ENCODE measurements around the gene YARS1. TPM values are rescaled to one million over a fixed set of nuclear protein-coding genes. Genes with fewer than 3 reads are reported as not detected.

YARS1 gene
- total and polyA plus RNA-seq, 3 experiments from 2014 or later: 131 to 219 (median 205) TPM

- H3K27me3 ChIP-seq (ENCODE audit: insufficient read depth, low read length, poor library complexity, severe bottlenecking): no peaks in the 10 kb centered on the region
- Mint-ChIP-seq H3K36me3 (peaks cover 4 to 87% (median 22%) of the 10 kb centered on the region in 3 donors), H3K4me3 (no peak overlapping the region), H3K4me1 (no peaks in the 10 kb centered on the region), H3K9me3 (no peaks in the 10 kb centered on the region), H3K27ac (peak overlapping the region in 4 of 8 donors; percentile 48 to 66 (median 58)), H3K27me3 (no peaks in the 10 kb centered on the region)
- H3K27ac ChIP-seq (ENCODE audit: low read depth, low read length): no peak overlapping the region
- ChIA-PET POLR2A (no interaction called here), CTCF (interaction anchor here (1.6 kb wide), 1 partner anchor 11 kb away, joined by 5 read pairs; no protein-coding TSS in a partner anchor)
- no peaks in the 10 kb centered on the region for H3K9me3 ChIP-seq (ENCODE audit: low read length)
- H3K36me3 ChIP-seq (ENCODE audit: insufficient read depth, low read length): peaks cover 9% of the 10 kb centered on the region
- DNase-seq: no peak
- H3K4me3 ChIP-seq (ENCODE audit: low read length): no peak overlapping the region
- H3K4me1 ChIP-seq (ENCODE audit: insufficient read depth, low read length): no peaks in the 10 kb centered on the region
Observed at GRCh38 chr1:32860566-32860965, 43.4 kb upstream of the YARS1 start.

DNA sequence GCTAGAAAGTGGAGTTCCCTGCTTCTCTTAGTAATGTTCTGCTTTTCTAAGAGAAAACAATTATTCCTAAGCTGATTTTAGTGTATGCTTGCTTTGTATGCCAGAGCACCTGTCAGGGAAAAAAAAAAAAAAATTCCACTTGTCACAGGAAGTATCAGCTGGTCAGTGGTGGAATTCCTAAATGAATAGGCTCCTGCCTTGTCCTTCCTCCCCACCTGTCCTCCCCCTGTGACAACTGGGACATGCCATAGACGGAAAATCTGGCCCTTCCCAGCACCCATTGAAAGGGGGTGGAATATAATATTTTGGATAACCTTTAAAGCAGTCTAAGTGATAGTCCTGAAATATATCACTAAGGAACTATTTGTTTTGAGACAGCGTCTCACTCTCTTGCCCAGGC is 42.8 kb upstream of the YARS1 start:
- Mint-ChIP-seq H3K4me3 (no peak overlapping the region), H3K36me3 (peaks cover 4 to 93% (median 24%) of the 10 kb centered on the region in 3 donors), H3K27ac (peak overlapping the region in 1 of 8 donors; percentile 59), H3K9me3 (no peaks in the 10 kb centered on the region), H3K4me1 (no peaks in the 10 kb centered on the region), H3K27me3 (no peaks in the 10 kb centered on the region)
- ChIA-PET CTCF (interaction anchor here (1.3 to 1.6 kb wide), 2 partner anchors 12 to 147 kb away, joined by 5 read pairs; no protein-coding TSS in a partner anchor), POLR2A (no interaction called here)
- no peaks in the 10 kb centered on the region for H3K9me3 ChIP-seq (ENCODE audit: low read length)
- H3K27ac ChIP-seq (ENCODE audit: low read depth, low read length): no peak overlapping the region
- no peaks in the 10 kb centered on the region for H3K27me3 ChIP-seq (ENCODE audit: insufficient read depth, low read length, poor library complexity, severe bottlenecking)
- no peak overlapping the region for H3K4me3 ChIP-seq (ENCODE audit: low read length)
- no peaks in the 10 kb centered on the region for H3K4me1 ChIP-seq (ENCODE audit: insufficient read depth, low read length)
- DNase-seq: no peak
- H3K36me3 ChIP-seq (ENCODE audit: insufficient read depth, low read length): peaks cover 13% of the 10 kb centered on the region

DNA sequence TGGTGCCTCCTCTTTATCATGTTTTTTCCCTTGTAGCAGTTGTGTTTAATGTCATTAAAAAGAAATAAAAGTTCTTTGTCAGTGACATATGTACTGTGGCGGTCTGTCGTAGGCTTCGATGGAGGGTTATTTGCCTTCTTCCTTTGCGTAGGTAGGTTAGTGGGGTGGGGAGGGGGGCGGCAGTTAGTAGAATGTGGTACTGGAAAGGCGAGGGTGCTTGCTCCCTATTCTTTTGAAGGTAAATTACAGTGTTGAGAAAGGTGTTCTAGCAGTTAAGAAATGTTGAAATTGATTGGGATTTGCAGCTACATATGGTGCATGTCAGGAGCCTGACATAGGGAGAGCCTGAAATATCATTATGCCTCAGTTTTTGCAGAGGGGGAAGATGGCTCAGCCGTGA is 41.6 kb upstream of the YARS1 start:
- Mint-ChIP-seq H3K27me3 (no peaks in the 10 kb centered on the region), H3K27ac (peak overlapping the region in 1 of 8 donors; percentile 22), H3K4me1 (peaks cover 0 to 2% (median 0%) of the 10 kb centered on the region in 3 donors), H3K9me3 (no peaks in the 10 kb centered on the region), H3K36me3 (peaks cover 4 to 93% (median 23%) of the 10 kb centered on the region in 3 donors), H3K4me3 (no peak overlapping the region)
- Histone ChIP-seq H3K9me3 (ENCODE audit: low read length) (no peaks in the 10 kb centered on the region), H3K4me3 (ENCODE audit: low read length) (no peak overlapping the region), H3K27ac (ENCODE audit: low read depth, low read length) (no peak overlapping the region), H3K27me3 (ENCODE audit: insufficient read depth, low read length, poor library complexity, severe bottlenecking) (no peaks in the 10 kb centered on the region), H3K36me3 (ENCODE audit: insufficient read depth, low read length) (peaks cover 20% of the 10 kb centered on the region), H3K4me1 (ENCODE audit: insufficient read depth, low read length) (no peaks in the 10 kb centered on the region)
- DNase-seq: no peak
- ChIA-PET CTCF (no interaction called here), POLR2A (no interaction called here)

- Mint-ChIP-seq H3K4me3 (no peak overlapping the region), H3K36me3 (peaks cover 4 to 93% (median 25%) of the 10 kb centered on the region in 3 donors), H3K4me1 (peaks cover 0 to 2% (median 0%) of the 10 kb centered on the region in 3 donors), H3K27ac (peak overlapping the region in 1 of 8 donors; percentile 14), H3K27me3 (no peaks in the 10 kb centered on the region), H3K9me3 (no peaks in the 10 kb centered on the region)
- H3K4me1 ChIP-seq (ENCODE audit: insufficient read depth, low read length): no peaks in the 10 kb centered on the region
- no peaks in the 10 kb centered on the region for H3K9me3 ChIP-seq (ENCODE audit: low read length)
- peaks cover 20% of the 10 kb centered on the region for H3K36me3 ChIP-seq (ENCODE audit: insufficient read depth, low read length)
- H3K27ac ChIP-seq (ENCODE audit: low read depth, low read length): no peak overlapping the region
- ChIA-PET POLR2A (no interaction called here), CTCF (no interaction called here)
- H3K27me3 ChIP-seq (ENCODE audit: insufficient read depth, low read length, poor library complexity, severe bottlenecking): no peaks in the 10 kb centered on the region
- DNase-seq: no peak
- no peak overlapping the region for H3K4me3 ChIP-seq (ENCODE audit: low read length)
Observed at GRCh38 chr1:32858136-32858535, 41.0 kb upstream of the YARS1 start.

DNA sequence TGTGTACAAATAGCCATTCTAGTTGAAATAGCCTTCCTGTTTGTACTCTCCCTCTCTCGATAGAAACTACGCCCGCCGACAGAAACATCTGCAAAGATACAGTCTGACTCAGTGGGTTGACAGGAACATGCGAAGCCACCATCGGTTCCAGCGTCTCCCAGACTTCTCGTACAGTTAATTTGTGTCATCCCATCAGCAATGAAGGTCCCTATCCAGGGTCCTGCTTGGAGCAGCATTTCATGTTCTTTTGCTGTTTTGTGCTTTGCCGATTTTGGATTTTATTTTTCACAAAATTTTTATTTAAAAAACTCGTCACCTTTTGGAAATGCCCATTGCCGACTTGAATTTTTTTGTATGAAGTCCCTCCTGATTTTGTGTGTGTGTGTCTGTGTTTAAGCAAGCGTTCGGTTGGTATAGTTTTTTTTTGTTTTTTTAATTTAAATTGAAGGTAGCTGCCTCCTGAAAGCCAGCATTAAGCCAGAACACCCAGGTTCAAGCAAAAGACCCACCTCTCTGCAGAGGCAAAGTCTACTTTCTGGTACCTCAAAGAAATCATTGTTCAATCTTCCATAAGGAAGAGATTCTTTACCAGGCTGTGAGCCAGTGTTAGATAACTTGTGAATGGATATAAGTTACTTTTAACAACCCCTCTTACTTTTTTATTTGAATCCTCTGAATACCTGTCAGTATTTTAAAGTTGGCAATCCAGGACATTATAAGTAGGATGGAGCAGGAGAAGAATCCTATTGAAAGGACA is 38.9 kb upstream of the YARS1 start:
- ChIA-PET POLR2A (no interaction called here), CTCF (no interaction called here)
- Mint-ChIP-seq H3K4me3 (no peak overlapping the region), H3K9me3 (no peaks in the 10 kb centered on the region), H3K4me1 (peaks cover 0 to 7% (median 0%) of the 10 kb centered on the region in 3 donors), H3K36me3 (peaks cover 4 to 89% (median 22%) of the 10 kb centered on the region in 3 donors), H3K27me3 (no peaks in the 10 kb centered on the region), H3K27ac (peak overlapping the region in 2 of 8 donors; percentile 17 to 49)
- peaks cover 28% of the 10 kb centered on the region for H3K36me3 ChIP-seq (ENCODE audit: insufficient read depth, low read length)
- H3K4me3 ChIP-seq (ENCODE audit: low read length): no peak overlapping the region
- no peaks in the 10 kb centered on the region for H3K9me3 ChIP-seq (ENCODE audit: low read length)
- H3K27ac ChIP-seq (ENCODE audit: low read depth, low read length): no peak overlapping the region
- no peaks in the 10 kb centered on the region for H3K4me1 ChIP-seq (ENCODE audit: insufficient read depth, low read length)
- no peaks in the 10 kb centered on the region for H3K27me3 ChIP-seq (ENCODE audit: insufficient read depth, low read length, poor library complexity, severe bottlenecking)
- no peak for DNase-seq

DNA sequence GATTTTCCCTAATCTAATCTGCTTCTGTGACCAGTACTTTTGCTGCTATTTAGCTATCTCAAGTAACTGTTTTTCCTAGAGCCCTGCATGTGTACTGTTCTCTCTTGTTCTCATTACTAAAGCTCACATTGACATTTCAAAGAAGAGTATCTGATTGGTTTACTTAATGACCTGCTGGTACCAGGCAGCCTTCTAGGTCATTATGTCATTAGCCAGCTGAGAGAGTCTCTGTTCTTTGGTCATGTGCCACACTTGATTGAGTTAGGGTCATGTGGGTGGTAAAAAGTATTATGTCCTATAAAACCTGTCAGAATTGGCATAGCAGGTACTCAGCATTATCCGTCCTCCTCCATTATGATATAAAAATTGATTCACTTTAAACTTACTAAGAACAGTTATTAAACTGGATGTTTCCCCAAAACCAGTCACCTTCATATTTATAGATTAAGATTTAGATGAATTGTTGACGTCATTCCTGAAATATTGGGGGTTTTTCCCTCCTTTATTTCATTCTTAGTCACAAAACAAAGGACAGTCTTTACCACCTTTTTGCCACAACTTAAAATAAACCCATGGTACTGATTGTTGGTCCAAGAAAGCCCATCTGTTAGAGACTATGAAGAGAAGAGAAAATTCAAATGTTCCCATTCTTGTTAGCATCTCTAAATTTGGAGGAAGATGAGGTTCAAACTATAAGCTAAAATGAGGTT is 31.4 kb upstream of the YARS1 start:
- Mint-ChIP-seq H3K9me3 (peaks cover 0 to 2% (median 0%) of the 10 kb centered on the region in 5 donors), H3K27ac (peak overlapping the region in 3 of 8 donors; percentile 9 to 65 (median 33)), H3K27me3 (no peaks in the 10 kb centered on the region), H3K4me1 (peaks cover 0 to 7% (median 5%) of the 10 kb centered on the region in 3 donors), H3K4me3 (no peak overlapping the region), H3K36me3 (peaks cover 11 to 57% (median 15%) of the 10 kb centered on the region in 3 donors)
- no peaks in the 10 kb centered on the region for H3K27me3 ChIP-seq (ENCODE audit: insufficient read depth, low read length, poor library complexity, severe bottlenecking)
- no peaks in the 10 kb centered on the region for H3K4me1 ChIP-seq (ENCODE audit: insufficient read depth, low read length)
- peaks cover 8% of the 10 kb centered on the region for H3K36me3 ChIP-seq (ENCODE audit: insufficient read depth, low read length)
- CTCF ChIA-PET: interaction anchor here (1.2 kb wide), 1 partner anchor 76 kb away, joined by 3 read pairs; no protein-coding TSS in a partner anchor
- H3K27ac ChIP-seq (ENCODE audit: low read depth, low read length): no peak overlapping the region
- H3K4me3 ChIP-seq (ENCODE audit: low read length): no peak overlapping the region
- no peaks in the 10 kb centered on the region for H3K9me3 ChIP-seq (ENCODE audit: low read length)
- POLR2A ChIA-PET: no interaction called here
- DNase-seq: no peak

DNA sequence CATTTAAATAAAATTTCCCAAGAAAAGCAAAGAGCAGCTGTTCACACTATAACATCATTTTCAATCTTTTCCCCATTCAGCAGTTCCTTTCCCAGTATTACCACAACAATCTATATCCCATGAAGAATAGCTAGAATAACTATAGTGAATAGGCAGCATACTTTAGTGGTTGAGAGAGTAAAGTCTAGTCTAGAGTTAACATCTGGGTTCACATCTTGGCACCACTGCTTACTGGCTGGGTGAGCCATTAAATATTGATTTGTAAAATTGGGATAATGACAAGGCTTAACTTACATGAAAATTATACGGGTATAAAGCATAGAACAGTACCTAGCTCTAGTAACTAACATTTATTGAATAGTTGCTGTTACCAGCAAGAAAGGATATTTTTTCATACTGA is 14.7 kb upstream of the YARS1 start:
- Mint-ChIP-seq H3K4me1 (peaks cover 24 to 47% (median 26%) of the 10 kb centered on the region in 3 donors), H3K36me3 (peaks cover 20 to 81% (median 27%) of the 10 kb centered on the region in 3 donors), H3K27me3 (no peaks in the 10 kb centered on the region), H3K9me3 (no peaks in the 10 kb centered on the region), H3K4me3 (no peak overlapping the region), H3K27ac (peak overlapping the region in 3 of 8 donors; percentile 18 to 67 (median 30))
- CTCF ChIA-PET: interaction anchor here (0.9 kb wide), 1 partner anchor 10 kb away, joined by 3 read pairs; no protein-coding TSS in a partner anchor
- H3K4me3 ChIP-seq (ENCODE audit: low read length): no peak overlapping the region
- POLR2A ChIA-PET: no interaction called here
- H3K9me3 ChIP-seq (ENCODE audit: low read length): no peaks in the 10 kb centered on the region
- H3K27ac ChIP-seq (ENCODE audit: low read depth, low read length): no peak overlapping the region
- peaks cover 21% of the 10 kb centered on the region for H3K36me3 ChIP-seq (ENCODE audit: insufficient read depth, low read length)
- no peak for DNase-seq
- H3K4me1 ChIP-seq (ENCODE audit: insufficient read depth, low read length): no peaks in the 10 kb centered on the region
- H3K27me3 ChIP-seq (ENCODE audit: insufficient read depth, low read length, poor library complexity, severe bottlenecking): no peaks in the 10 kb centered on the region

All from CD8-positive, alpha-beta memory T cell (primary cell).